Mucosa of descending colon (tissue), 3 donors: Measurements from ENCODE around the gene QSOX2. TPM values are rescaled to one million over a fixed set of nuclear protein-coding genes. Genes with fewer than 3 reads are reported as not detected.

ENCODE experiments used
- ATAC-seq: fragments of 200-7000 bp; cut with Tn5 transposase; one replicate; pipeline ENCODE4 v1.9.1; 2020; ENCODE audit warnings: mild to moderate bottlenecking, moderate library complexity
- DNase-seq, 3 donors: peaks; one replicate each; pipeline ENCODE4 v3.0.0-alpha.2; 2020
- H3K36me3 ChIP-seq: fragments of 200-600 bp; one replicate; pipeline ENCODE4 v1.8.0; 2021; ENCODE audit warnings: low read depth, mild to moderate bottlenecking
- H3K4me1 ChIP-seq: fragments of 200-600 bp; one replicate; pipeline ENCODE4 v1.8.0; 2021; ENCODE audit warnings: low read depth, mild to moderate bottlenecking
- H3K4me3 ChIP-seq: fragments of 200-600 bp; one replicate; pipeline ENCODE4 v1.8.0; 2021; ENCODE audit warnings: mild to moderate bottlenecking
- H3K9me3 ChIP-seq: fragments of 200-600 bp; one replicate; pipeline ENCODE4 v1.8.0; 2021; ENCODE audit warnings: mild to moderate bottlenecking
- CTCF ChIP-seq: fragments of 200-600 bp; IDR thresholded peaks from one replicate; pipeline ENCODE4 v1.8.0; 2022; ENCODE audit warnings: antibody characterized with exemption, mild to moderate bottlenecking
- intact Hi-C, 2 donors: fragments of 100-400 bp; cut with DNase I in 1 of 2; cut with micrococcal nuclease in 1 of 2; formaldehyde crosslinking; loops; one replicate each; pipeline versions ENCODE4 v1.11.0 to v1.11.1; 2022; cut with DNase I, micrococcal nuclease
- total RNA-seq, 3 donors: library from RNA; stranded (reverse); fragmentation: NEBNext Ultra II Directional in 2 of 3; extraction: Animal tissue kit (Norgen Biotek cat#: 25700) in 2 of 3; gene quantifications; one replicate each; pipeline versions ENCODE4 v1.2.1 to v1.2.4, GENCODE V29; 2021 to 2023
- donor health status: DM: no; HTN: no; CAD: no; lungs with moderate emphysema.
- donor health status: DM: no; HTN: no; CAD: no.
- donor health status: DM: no; HTN: yes; CAD: no.

QSOX2 gene
- total RNA-seq, 3 donors from 2014 or later, result 6.1 to 8.1 (median 7.1) TPM

DNA sequence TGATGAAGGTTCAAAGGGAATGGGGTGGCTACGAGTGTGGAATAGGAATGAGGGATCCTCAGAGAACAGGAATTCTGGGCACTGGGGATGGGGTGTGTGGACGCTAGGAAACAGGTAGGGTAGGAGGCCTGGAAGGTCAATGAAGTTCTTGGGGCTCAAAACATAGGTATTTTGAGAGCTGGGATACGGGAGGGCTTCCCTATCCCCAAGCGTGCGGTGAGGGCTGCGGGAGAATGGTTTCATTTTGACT, 718 bp downstream of the QSOX2 start:
- Histone ChIP-seq H3K4me1 (peaks cover 11% of the 10 kb centered on the region), H3K4me3 (peak overlapping the region; percentile 63), H3K9me3 (no peaks in the 10 kb centered on the region), H3K36me3 (no peaks in the 10 kb centered on the region)
- intact Hi-C loops, result no loop called here
- no peak for DNase-seq
- TF ChIP-seq CTCF, result no peak
- ATAC-seq, result no peak

- intact Hi-C loops, result no loop called here
- DNase-seq (no peak), ATAC-seq (no peak)
- H3K4me3 ChIP-seq, result no peak overlapping the region
- no peaks in the 10 kb centered on the region for H3K9me3 ChIP-seq
- no peaks in the 10 kb centered on the region for H3K36me3 ChIP-seq
- H3K4me1 ChIP-seq, result peaks cover 17% of the 10 kb centered on the region
- TF ChIP-seq CTCF, result no peak
Measured at GRCh38 chr9:136244122-136244968, 1.3 kb downstream of the QSOX2 start.

DNA sequence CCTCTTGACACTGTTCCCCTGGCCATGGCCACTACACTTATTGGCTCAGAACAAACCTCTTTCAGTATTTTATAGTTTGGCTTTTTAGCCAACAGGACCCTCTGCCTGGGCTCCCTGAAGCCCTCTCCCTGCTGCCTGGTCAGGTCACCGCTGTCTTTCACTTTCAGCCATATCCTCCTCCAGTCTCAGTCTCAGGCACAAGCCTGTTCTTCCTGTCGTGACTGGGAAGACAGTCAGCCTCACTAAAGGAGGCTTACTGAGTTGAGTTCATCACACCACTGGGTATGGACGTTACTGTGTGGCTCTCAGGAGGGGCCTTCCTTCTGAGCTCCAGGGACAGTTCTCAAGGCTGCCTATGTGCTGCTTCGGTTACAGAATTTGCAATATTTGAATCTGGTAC, 2.0 kb downstream of the QSOX2 start:
- Histone ChIP-seq H3K9me3 (no peaks in the 10 kb centered on the region), H3K4me1 (peaks cover 20% of the 10 kb centered on the region), H3K36me3 (no peaks in the 10 kb centered on the region), H3K4me3 (no peak overlapping the region)
- no peak for TF ChIP-seq CTCF
- ATAC-seq, result no peak
- intact Hi-C loops, result no loop called here
- no peak for DNase-seq

DNA sequence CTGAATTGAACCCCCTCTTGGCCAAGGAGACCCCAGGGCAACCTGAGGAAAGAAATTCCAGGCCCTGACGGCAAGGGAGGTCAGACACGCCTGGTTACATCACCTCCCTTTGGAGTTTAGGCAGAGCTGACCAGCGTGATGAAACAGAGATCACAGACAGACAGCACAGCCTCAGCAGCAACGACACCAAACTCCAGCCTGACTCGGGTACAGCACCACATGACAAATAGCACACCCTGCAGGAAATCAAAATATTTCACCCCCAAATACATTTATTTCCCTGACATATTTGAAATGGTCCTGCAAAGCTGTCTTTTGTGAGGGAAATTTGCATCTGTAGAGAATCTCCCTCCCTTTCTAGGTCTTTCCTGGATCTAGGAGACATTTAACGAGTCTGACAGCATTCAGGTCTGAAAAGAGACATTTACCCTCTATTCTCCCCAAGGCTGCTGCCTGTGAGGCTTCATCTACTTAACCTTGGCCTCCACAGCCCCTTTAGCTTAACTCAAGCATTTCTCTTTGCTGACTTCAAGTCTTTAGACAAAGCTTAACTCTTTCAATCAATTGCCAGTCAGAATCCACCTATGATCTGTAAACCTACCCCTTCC, 2.6 kb downstream of the QSOX2 start:
- Histone ChIP-seq H3K9me3 (no peaks in the 10 kb centered on the region), H3K4me3 (no peak overlapping the region), H3K36me3 (no peaks in the 10 kb centered on the region), H3K4me1 (peaks cover 20% of the 10 kb centered on the region)
- ATAC-seq, result no peak
- intact Hi-C loops, result no loop called here
- DNase-seq, result no peak
- no peak for TF ChIP-seq CTCF

- H3K36me3 ChIP-seq, result no peaks in the 10 kb centered on the region
- H3K4me3 ChIP-seq, result no peak overlapping the region
- no peak for ATAC-seq
- no peak for DNase-seq
- H3K4me1 ChIP-seq, result peaks cover 20% of the 10 kb centered on the region
- no peaks in the 10 kb centered on the region for H3K9me3 ChIP-seq
- TF ChIP-seq CTCF, result no peak
- intact Hi-C loops, result no loop called here
Measured at GRCh38 chr9:136242248-136242647, 3.4 kb downstream of the QSOX2 start.
